Cerebellar nuclear complex (tissue), 1 donor: ENCODE measurements around the gene MPV17L2.

Source experiments
- DNase-seq, 2 experiments: peaks; one replicate each; lab custom pipeline; 2025; lab: John Stamatoyannopoulos, UW

The MPV17L2 gene

DNA sequence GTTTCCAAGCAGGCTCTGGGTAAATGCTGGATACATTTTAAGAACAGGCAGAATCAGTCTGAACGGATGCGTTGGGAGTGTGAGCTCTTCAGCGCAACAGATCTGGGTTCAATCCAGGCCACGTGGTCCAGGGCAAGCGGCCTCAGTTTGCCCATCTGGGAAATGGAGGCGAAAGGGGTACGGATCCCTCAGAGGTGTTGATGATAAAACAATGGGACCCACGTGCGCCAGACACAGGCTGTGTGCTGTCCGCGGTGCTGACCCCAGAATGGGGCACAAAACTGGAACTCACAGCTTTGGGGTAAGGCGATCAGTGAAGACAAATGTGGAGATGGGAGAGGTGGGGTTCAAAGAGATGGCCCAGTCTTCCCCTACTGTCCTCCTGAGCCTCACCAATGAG, 46.3 kb downstream of the MPV17L2 start:
- no peak for DNase-seq

DNA sequence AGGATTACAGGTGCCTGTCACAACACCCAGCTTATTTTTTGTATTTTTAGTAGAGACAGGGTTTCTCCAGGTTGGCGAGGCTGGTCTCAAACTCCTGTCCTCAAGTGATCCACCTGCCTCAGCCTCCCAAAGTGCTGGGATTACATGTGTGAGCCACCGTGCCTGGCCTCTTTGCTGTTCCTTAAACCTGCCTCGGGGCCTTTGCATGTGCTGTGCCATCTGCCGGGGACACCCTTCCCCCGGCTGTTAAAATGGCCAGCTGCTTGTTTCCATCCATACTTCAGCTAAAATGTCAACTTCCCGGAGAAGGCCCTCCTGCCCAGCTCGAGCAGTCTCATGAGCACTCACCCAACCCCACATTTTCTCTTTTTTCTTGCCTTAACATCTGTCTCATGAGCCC, 52.3 kb downstream of the MPV17L2 start:
- no peak for DNase-seq
